PC-9 (cell line): Measurements from ENCODE around the gene BCR.
"Not testable (repeated sequence)": the region's sequence is repeated elsewhere in the genome, so short reads cannot be mapped to it uniquely, and the experiment has no call there.

Experiments
- EZH2 ChIP-seq: fragments of 200-600 bp; sonication (generic); IDR thresholded peaks from 2 replicates; pipeline ENCODE4 v1.8.0; 2017; ENCODE audit warnings: antibody characterized with exemption, low read depth
- TF ChIP-seq, protein P1 (sequence below): fragments of 200-600 bp; sonication (generic); conservative IDR thresholded peaks from 2 replicates; pipeline ENCODE4 v1.6.1; 2017; ENCODE audit warnings: mixed run types, antibody characterized with exemption, mild to moderate bottlenecking, moderate library complexity

DNA sequence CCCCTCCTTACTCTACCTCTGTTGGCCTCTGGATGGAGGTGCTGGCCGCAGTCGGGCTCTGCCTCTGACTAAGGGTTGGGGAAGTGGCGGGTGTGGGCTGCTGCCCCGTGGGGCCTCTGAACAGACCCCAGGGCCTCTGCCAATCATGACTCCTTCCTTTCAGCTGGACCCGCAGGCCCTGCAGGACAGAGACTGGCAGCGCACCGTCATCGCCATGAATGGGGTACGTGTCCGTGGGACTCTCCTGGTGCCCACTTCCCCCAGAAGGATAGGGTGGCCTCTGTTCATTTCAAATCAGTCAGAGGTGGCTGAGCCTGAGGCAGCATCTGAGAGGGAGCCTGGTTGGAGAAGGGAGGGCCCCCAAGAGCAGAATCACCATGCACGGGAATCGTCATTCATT, 129.0 kb downstream of the BCR start:
- TF ChIP-seq, protein P1, sequence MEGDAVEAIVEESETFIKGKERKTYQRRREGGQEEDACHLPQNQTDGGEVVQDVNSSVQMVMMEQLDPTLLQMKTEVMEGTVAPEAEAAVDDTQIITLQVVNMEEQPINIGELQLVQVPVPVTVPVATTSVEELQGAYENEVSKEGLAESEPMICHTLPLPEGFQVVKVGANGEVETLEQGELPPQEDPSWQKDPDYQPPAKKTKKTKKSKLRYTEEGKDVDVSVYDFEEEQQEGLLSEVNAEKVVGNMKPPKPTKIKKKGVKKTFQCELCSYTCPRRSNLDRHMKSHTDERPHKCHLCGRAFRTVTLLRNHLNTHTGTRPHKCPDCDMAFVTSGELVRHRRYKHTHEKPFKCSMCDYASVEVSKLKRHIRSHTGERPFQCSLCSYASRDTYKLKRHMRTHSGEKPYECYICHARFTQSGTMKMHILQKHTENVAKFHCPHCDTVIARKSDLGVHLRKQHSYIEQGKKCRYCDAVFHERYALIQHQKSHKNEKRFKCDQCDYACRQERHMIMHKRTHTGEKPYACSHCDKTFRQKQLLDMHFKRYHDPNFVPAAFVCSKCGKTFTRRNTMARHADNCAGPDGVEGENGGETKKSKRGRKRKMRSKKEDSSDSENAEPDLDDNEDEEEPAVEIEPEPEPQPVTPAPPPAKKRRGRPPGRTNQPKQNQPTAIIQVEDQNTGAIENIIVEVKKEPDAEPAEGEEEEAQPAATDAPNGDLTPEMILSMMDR = not testable (repeated sequence)
- TF ChIP-seq EZH2 = not testable (repeated sequence)
